HCT116 (cell line): ENCODE measurements around the gene RPS2. TPM values are rescaled to one million over a fixed set of nuclear protein-coding genes. Genes with fewer than 3 reads are reported as not detected.

Experiments used
- ATAC-seq: fragments of 200-7000 bp; cut with Tn5 transposase; 2 replicates; pipeline ENCODE4 v1.9.1; 2020; ENCODE audit warnings: mild to moderate bottlenecking, moderate library complexity
- BruUV-seq: library from RNA; stranded (reverse); fragments of 400-500 nt; replicated peaks from 2 replicates; lab custom pipeline; 2021; lab: Mats Ljungman, UMichigan
- CTCF ChIA-PET: fragments of 300-600 bp; sonication (Branson Sonifier 250); formaldehyde crosslinking; loops from one replicate; lab custom pipeline; 2021; ENCODE audit warnings: antibody characterized with exemption; lab: Charles Lee
- POLR2A ChIA-PET: fragments of 300-600, 350-600 bp; sonication (Branson Sonifier 250); formaldehyde crosslinking; loops from one replicate; lab custom pipeline; 2021; ENCODE audit warnings: antibody characterized with exemption; lab: Charles Lee
- RAD21 ChIA-PET, 2 experiments: fragments of 300-600 bp; sonication (Branson Sonifier 250); formaldehyde crosslinking; loops; one replicate each; lab custom pipeline; 2023; ENCODE audit warnings: low total read pairs in 2 of 2; ENCODE audit not compliant: uncharacterized antibody in 2 of 2, unreplicated experiment in 2 of 2, low non-redundant PET in 1 of 2; lab: Charles Lee
- DNase-seq: peaks from one replicate; pipeline ENCODE4 v3.0.0-alpha.2; 2010; ENCODE audit warnings: low read depth, low spot score
- H2AFZ ChIP-seq: fragments of 200-600 bp; shearing (Covaris generic), sonication (generic); 2 replicates; pipeline ENCODE4 v1.6.1; 2017; ENCODE audit warnings: low read depth, mixed run types, mixed read lengths, antibody characterized with exemption, low read length; ENCODE audit not compliant: poor library complexity, severe bottlenecking
- H3K27ac ChIP-seq: 2 replicates; pipeline ENCODE4 v1.5.1; 2012; ENCODE audit warnings: low read depth, low read length
- H3K27me3 ChIP-seq: fragments of 200-600 bp; sonication (generic); 2 replicates; pipeline ENCODE4 v1.6.1; 2016; ENCODE audit warnings: mixed run types, low read length, mixed read lengths; ENCODE audit not compliant: insufficient read depth
- H3K36me3 ChIP-seq, 2 experiments: fragments of 200-500 bp in 1 of 2; fragments of 200-600 bp in 1 of 2; sonication (Bioruptor generic) in 1 of 2; sonication (generic) in 1 of 2; 2 replicates each; pipeline versions ENCODE4 v1.5.1 to v1.6.1; 2014 to 2016; ENCODE audit warnings: low read length in 2 of 2, inconsistent platforms in 1 of 2, mixed read lengths in 1 of 2, mixed run types in 1 of 2; ENCODE audit not compliant: insufficient read depth in 2 of 2, control insufficient read depth in 1 of 2
- H3K4me1 ChIP-seq, 2 experiments: fragments of 200-600 bp in 1 of 2; sonication (generic) in 1 of 2; 2 replicates each; pipeline versions ENCODE4 v1.5.1 to v1.6.1; 2012 to 2017; ENCODE audit warnings: low read length in 2 of 2, inconsistent platforms in 1 of 2, mild to moderate bottlenecking in 1 of 2, mixed read lengths in 1 of 2, mixed run types in 1 of 2, moderate library complexity in 1 of 2; ENCODE audit not compliant: insufficient read depth in 2 of 2, control insufficient read depth in 1 of 2
- H3K4me2 ChIP-seq: fragments of 200-600 bp; sonication (generic); 2 replicates; pipeline ENCODE4 v1.6.1; 2017; ENCODE audit warnings: mixed run types, low read length, mixed read lengths
- H3K4me3 ChIP-seq, 2 experiments: fragments of 200-600 bp in 1 of 2; sonication (generic) in 1 of 2; replicated peaks in 1 of 2; 2 replicates each; pipeline ENCODE4 v1.5.1; 2011 to 2016; ENCODE audit warnings: low read length in 2 of 2, control low read depth in 1 of 2, low read depth in 1 of 2, mild to moderate bottlenecking in 1 of 2, mixed read lengths in 1 of 2, mixed run types in 1 of 2
- H3K79me2 ChIP-seq: fragments of 200-600 bp; sonication (generic); 2 replicates; pipeline ENCODE4 v1.6.1; 2017; ENCODE audit warnings: mild to moderate bottlenecking, mixed run types, low read length, moderate library complexity, mixed read lengths; ENCODE audit not compliant: insufficient read depth
- H3K9ac ChIP-seq: fragments of 200-600 bp; sonication (generic); 2 replicates; pipeline ENCODE4 v1.6.1; 2016; ENCODE audit warnings: low read length, mixed read lengths
- H3K9me2 ChIP-seq: fragments of 200-600 bp; sonication (generic), shearing (Covaris generic); 2 replicates; pipeline ENCODE4 v1.6.1; 2017; ENCODE audit warnings: mixed run types, mild to moderate bottlenecking, moderate library complexity; ENCODE audit not compliant: insufficient read depth
- H3K9me3 ChIP-seq, 2 experiments: fragments of 200-500 bp in 1 of 2; fragments of 200-600 bp in 1 of 2; sonication (Bioruptor generic) in 1 of 2; sonication (generic) in 1 of 2; 2 replicates each; pipeline ENCODE4 v1.6.1; 2014 to 2017; ENCODE audit warnings: low read length in 2 of 2, mixed read lengths in 2 of 2, inconsistent platforms in 1 of 2, low read depth in 1 of 2, mild to moderate bottlenecking in 1 of 2, mixed run types in 1 of 2, moderate library complexity in 1 of 2; ENCODE audit not compliant: control insufficient read depth in 1 of 2, insufficient read depth in 1 of 2
- H4K20me1 ChIP-seq: fragments of 200-600 bp; sonication (generic), shearing (Covaris generic); 2 replicates; pipeline ENCODE4 v1.6.1; 2017; ENCODE audit warnings: mixed run types, mild to moderate bottlenecking, moderate library complexity; ENCODE audit not compliant: insufficient read depth
- CBX3 ChIP-seq: IDR thresholded peaks from 2 replicates; pipeline ENCODE4 v1.6.1; 2012; ENCODE audit warnings: low read depth
- EGR1 ChIP-seq: IDR thresholded peaks from 2 replicates; pipeline ENCODE4 v1.6.1; 2012; ENCODE audit warnings: low read depth
- EZH2phosphoT487 ChIP-seq: fragments of 200-600 bp; IDR thresholded peaks from 2 replicates; pipeline ENCODE4 v1.6.1; 2018; ENCODE audit warnings: antibody characterized with exemption, borderline replicate concordance
- FOSL1 ChIP-seq: IDR thresholded peaks from 2 replicates; pipeline ENCODE4 v1.6.1; 2012; ENCODE audit warnings: low read depth
- POLR2A ChIP-seq: IDR thresholded peaks from 2 replicates; pipeline ENCODE4 v1.7.0; 2011; ENCODE audit warnings: borderline replicate concordance; ENCODE audit not compliant: insufficient read depth, insufficient read length; ENCODE audit errors: extremely low read depth
- POLR2AphosphoS5 ChIP-seq: IDR thresholded peaks from 2 replicates; pipeline ENCODE4 v1.6.1; 2011; ENCODE audit warnings: mild to moderate bottlenecking, low read depth, low read length, moderate library complexity
- RAD21 ChIP-seq: IDR thresholded peaks from 2 replicates; pipeline ENCODE4 v1.6.1; 2012; ENCODE audit warnings: low read depth, mild to moderate bottlenecking
- SIN3A ChIP-seq: IDR thresholded peaks from 2 replicates; pipeline ENCODE4 v1.6.1; 2012; ENCODE audit warnings: low read depth
- SP1 ChIP-seq: IDR thresholded peaks from 2 replicates; pipeline ENCODE4 v1.6.1; 2012; ENCODE audit warnings: low read depth
- SRF ChIP-seq: IDR thresholded peaks from 2 replicates; pipeline ENCODE4 v1.6.1; 2012; ENCODE audit warnings: low read depth
- TCF7L2 ChIP-seq: IDR thresholded peaks from 2 replicates; pipeline ENCODE4 v1.7.0; 2011; ENCODE audit warnings: borderline replicate concordance, inconsistent platforms; ENCODE audit not compliant: insufficient read depth, insufficient read length; ENCODE audit errors: extremely low read depth
- YY1 ChIP-seq: IDR thresholded peaks from 2 replicates; pipeline ENCODE4 v1.6.1; 2011; ENCODE audit warnings: low read length, low read depth, moderate library complexity, mild to moderate bottlenecking; ENCODE audit not compliant: insufficient replicate concordance; ENCODE audit errors: extremely low read depth
- ZFX ChIP-seq: fragments of 450-650 bp; IDR thresholded peaks from 2 replicates; pipeline ENCODE4 v1.6.1; 2017
- intact Hi-C: fragments of 100-400 bp; cut with micrococcal nuclease; formaldehyde crosslinking; loops from 2 replicates; pipeline ENCODE4 v1.10.0; 2022
- total RNA-seq: library from RNA; stranded (reverse); gene quantifications from one replicate; pipeline ENCODE4 v1.2.1, GENCODE V29; 2021; ENCODE audit not compliant: unreplicated experiment
- TF ChIP-seq, protein P1 (sequence below): IDR thresholded peaks from 2 replicates; pipeline ENCODE4 v1.6.1; 2012
- TF ChIP-seq, protein P2 (sequence below): IDR thresholded peaks from 2 replicates; pipeline ENCODE4 v1.6.1; 2011; ENCODE audit warnings: mild to moderate bottlenecking, low read length, moderate library complexity; ENCODE audit not compliant: insufficient replicate concordance; ENCODE audit errors: extremely low read depth
- TF ChIP-seq, protein P3 (sequence below): IDR thresholded peaks from 2 replicates; pipeline ENCODE4 v1.6.1; 2012
- TF ChIP-seq, protein P4 (sequence below): IDR thresholded peaks from 2 replicates; pipeline ENCODE4 v1.6.1; 2012; ENCODE audit warnings: low read depth

The RPS2 gene
- total RNA-seq, 1 experiment from 2014 or later, result 6,265 TPM

DNA sequence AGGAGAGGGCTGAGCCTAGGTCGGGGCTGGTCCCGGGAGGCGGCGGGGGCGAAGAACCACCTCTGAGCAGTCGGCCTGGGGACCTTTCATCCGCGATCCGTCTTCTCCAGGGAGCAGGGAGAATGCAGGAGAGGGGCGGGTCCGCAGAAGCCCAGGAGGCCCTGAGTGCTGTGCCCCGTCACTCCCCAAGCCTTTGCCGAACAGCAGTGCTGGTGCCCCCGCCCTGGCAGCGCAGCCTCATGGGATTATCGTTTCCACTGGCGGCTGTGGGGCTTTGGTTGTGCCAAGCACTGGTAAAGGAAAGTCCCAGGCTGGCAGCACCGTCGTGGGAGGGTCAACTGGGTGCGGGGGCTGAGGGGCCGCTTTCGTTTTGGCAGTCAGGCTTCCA lies 7.9 kb upstream of the RPS2 start (continued):
- TF ChIP-seq CBX3 (no peak), POLR2AphosphoS5 (no peak), SIN3A (no peak), TCF7L2 (no peak)

DNA sequence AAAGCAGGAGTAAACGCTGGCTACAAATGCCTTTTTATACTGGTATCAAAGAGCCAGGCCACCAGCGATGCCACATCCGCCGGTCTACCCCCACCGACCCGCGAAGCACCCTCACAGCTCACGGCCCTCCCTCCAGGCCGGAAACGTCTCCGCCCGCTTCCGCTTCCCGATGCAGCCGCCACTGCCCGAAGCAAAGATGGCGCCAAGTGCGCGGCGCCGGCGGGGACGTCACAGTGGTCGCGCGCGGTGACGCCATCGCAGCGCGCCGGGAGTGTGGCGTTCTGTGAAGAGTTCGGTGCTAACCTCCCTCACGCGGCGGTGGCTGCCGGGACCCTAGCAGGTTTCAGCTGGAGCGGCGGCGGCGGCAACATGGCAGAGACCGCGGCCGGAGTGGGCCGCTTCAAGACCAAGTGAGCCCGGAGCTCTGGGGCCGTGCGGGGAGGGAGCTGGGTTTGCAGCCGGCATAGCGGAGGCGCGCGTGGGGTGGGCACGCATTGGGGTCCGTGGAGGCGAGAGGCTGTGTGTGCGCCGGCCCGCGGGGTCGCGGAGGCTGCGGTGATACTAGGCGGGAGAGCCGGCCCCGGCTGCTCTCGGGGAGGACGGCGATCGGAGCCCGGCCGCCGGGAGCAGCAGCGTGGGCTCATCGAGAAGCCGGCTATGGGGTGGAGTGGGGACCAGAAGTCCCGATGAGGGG lies 7.3 kb upstream of the RPS2 start, which contains the start of gene TBL3:
TSS of gene TBL3 (plus strand) at position 258 of the 694 bp plus-strand sequence. CDS start at position 370, 112 bp downstream.
- no peaks in the 10 kb centered on the region for H3K9me2 ChIP-seq
- BruUV-seq, result no TSS peak
- CTCF ChIA-PET, result interaction anchor here (0.6 to 1.5 kb wide), 3 partner anchors 32 to 169 kb away, joined by 3 to 5 read pairs (median 3); no protein-coding TSS in a partner anchor
- H3K9ac ChIP-seq, result peak within 1 kb of the TSS; percentile 98
- peak within 1 kb of the TSS; percentile 61 for H2AFZ ChIP-seq
- H3K4me1 ChIP-seq, result peaks cover 7 to 16% of the 10 kb centered on the region in 2 experiments
- H3K79me2 ChIP-seq, result peaks cover 37% of the 10 kb centered on the region
- H3K36me3 ChIP-seq, result peaks cover 0 to 31% of the 10 kb centered on the region in 2 experiments; a peak in 2 of 4 replicates
- H3K4me2 ChIP-seq, result peak within 1 kb of the TSS; percentile 98
- peak within 1 kb of the TSS; percentile 95 for H3K27ac ChIP-seq
- RAD21 ChIA-PET, result no interaction called here
- H3K27me3 ChIP-seq, result no peaks in the 10 kb centered on the region
- H3K9me3 ChIP-seq, result no peaks in the 10 kb centered on the region
- POLR2A ChIA-PET, result interaction anchor here (0.9 to 4.0 kb wide), 5 partner anchors 9 to 183 kb away, joined by 3 to 21 read pairs (median 4); partner anchors contain the start of genes NOXO1 and TRAF7
- DNase-seq, result peak; percentile 83
- H3K4me3 ChIP-seq, result peak within 1 kb of the TSS; percentile 75 to 96
- ATAC-seq, result peak; percentile 85
- intact Hi-C loops, result no loop called here
- peak; percentile 85 for TF ChIP-seq POLR2A
- TF ChIP-seq EZH2phosphoT487, result no peak
- TF ChIP-seq ZFX, result peak; percentile 23; the same call in 1 of the 2 replicates
- TF ChIP-seq, protein P1, sequence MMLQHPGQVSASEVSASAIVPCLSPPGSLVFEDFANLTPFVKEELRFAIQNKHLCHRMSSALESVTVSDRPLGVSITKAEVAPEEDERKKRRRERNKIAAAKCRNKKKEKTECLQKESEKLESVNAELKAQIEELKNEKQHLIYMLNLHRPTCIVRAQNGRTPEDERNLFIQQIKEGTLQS, result no peak
- TF ChIP-seq TCF7L2, result peak; percentile 64
- TF ChIP-seq, protein P2, sequence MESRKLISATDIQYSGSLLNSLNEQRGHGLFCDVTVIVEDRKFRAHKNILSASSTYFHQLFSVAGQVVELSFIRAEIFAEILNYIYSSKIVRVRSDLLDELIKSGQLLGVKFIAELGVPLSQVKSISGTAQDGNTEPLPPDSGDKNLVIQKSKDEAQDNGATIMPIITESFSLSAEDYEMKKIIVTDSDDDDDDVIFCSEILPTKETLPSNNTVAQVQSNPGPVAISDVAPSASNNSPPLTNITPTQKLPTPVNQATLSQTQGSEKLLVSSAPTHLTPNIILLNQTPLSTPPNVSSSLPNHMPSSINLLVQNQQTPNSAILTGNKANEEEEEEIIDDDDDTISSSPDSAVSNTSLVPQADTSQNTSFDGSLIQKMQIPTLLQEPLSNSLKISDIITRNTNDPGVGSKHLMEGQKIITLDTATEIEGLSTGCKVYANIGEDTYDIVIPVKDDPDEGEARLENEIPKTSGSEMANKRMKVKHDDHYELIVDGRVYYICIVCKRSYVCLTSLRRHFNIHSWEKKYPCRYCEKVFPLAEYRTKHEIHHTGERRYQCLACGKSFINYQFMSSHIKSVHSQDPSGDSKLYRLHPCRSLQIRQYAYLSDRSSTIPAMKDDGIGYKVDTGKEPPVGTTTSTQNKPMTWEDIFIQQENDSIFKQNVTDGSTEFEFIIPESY, result peak; percentile 82
- TF ChIP-seq, protein P3, sequence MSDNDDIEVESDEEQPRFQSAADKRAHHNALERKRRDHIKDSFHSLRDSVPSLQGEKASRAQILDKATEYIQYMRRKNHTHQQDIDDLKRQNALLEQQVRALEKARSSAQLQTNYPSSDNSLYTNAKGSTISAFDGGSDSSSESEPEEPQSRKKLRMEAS, result no peak
- peak; percentile 100 for TF ChIP-seq YY1
- TF ChIP-seq, protein P4, sequence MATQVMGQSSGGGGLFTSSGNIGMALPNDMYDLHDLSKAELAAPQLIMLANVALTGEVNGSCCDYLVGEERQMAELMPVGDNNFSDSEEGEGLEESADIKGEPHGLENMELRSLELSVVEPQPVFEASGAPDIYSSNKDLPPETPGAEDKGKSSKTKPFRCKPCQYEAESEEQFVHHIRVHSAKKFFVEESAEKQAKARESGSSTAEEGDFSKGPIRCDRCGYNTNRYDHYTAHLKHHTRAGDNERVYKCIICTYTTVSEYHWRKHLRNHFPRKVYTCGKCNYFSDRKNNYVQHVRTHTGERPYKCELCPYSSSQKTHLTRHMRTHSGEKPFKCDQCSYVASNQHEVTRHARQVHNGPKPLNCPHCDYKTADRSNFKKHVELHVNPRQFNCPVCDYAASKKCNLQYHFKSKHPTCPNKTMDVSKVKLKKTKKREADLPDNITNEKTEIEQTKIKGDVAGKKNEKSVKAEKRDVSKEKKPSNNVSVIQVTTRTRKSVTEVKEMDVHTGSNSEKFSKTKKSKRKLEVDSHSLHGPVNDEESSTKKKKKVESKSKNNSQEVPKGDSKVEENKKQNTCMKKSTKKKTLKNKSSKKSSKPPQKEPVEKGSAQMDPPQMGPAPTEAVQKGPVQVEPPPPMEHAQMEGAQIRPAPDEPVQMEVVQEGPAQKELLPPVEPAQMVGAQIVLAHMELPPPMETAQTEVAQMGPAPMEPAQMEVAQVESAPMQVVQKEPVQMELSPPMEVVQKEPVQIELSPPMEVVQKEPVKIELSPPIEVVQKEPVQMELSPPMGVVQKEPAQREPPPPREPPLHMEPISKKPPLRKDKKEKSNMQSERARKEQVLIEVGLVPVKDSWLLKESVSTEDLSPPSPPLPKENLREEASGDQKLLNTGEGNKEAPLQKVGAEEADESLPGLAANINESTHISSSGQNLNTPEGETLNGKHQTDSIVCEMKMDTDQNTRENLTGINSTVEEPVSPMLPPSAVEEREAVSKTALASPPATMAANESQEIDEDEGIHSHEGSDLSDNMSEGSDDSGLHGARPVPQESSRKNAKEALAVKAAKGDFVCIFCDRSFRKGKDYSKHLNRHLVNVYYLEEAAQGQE, result no peak
- peak; percentile 85 for TF ChIP-seq POLR2AphosphoS5
- TF ChIP-seq SIN3A, result no peak
- no peak for TF ChIP-seq FOSL1
- no peak for TF ChIP-seq EGR1
- no peak for TF ChIP-seq SRF
- no peak for TF ChIP-seq SP1
- TF ChIP-seq RAD21, result no peak
- H4K20me1 ChIP-seq, result no peaks in the 10 kb centered on the region
